DOHH2 (cell line): ENCODE results near the gene ACOX3.

Experiments
- H3F3A ChIP-seq: fragments of 200-600 bp; sonication (generic), shearing (Covaris generic); 2 replicates; pipeline ENCODE4 v1.6.0; 2016; ENCODE audit warnings: antibody characterized with exemption, mild to moderate bottlenecking; ENCODE audit not compliant: control insufficient read depth, insufficient read depth
- H3K27ac ChIP-seq: fragments of 200-600 bp; sonication (generic); 2 replicates; pipeline ENCODE4 v1.5.1; 2014; ENCODE audit warnings: low read depth, mild to moderate bottlenecking, low read length, moderate library complexity
- H3K27me3 ChIP-seq: fragments of 200-600 bp; sonication (generic); 2 replicates; pipeline ENCODE4 v1.6.1; 2014; ENCODE audit warnings: mild to moderate bottlenecking, low read length, mixed read lengths; ENCODE audit not compliant: control insufficient read depth
- H3K36me3 ChIP-seq: fragments of 200-600 bp; sonication (generic); 2 replicates; pipeline ENCODE4 v1.6.1; 2014; ENCODE audit warnings: mild to moderate bottlenecking, low read length, moderate library complexity, mixed read lengths; ENCODE audit not compliant: control insufficient read depth
- H3K4me1 ChIP-seq: fragments of 200-600 bp; sonication (generic); 2 replicates; pipeline ENCODE4 v1.6.1; 2014; ENCODE audit warnings: mild to moderate bottlenecking, low read length, mixed read lengths; ENCODE audit not compliant: control insufficient read depth
- H3K4me2 ChIP-seq: fragments of 200-600 bp; sonication (generic); 2 replicates; pipeline ENCODE4 v1.6.0; 2014; ENCODE audit warnings: mild to moderate bottlenecking, low read length, moderate library complexity
- H3K4me3 ChIP-seq: fragments of 200-600 bp; sonication (generic); 2 replicates; pipeline ENCODE4 v1.5.1; 2014; ENCODE audit warnings: mild to moderate bottlenecking, low read length, mixed read lengths
- H3K79me2 ChIP-seq: fragments of 200-600 bp; sonication (generic); 2 replicates; pipeline ENCODE4 v1.6.1; 2014; ENCODE audit warnings: mild to moderate bottlenecking, low read length, mixed read lengths; ENCODE audit not compliant: control insufficient read depth
- H3K9me2 ChIP-seq: fragments of 200-600 bp; sonication (generic); replicated peaks from 2 replicates; pipeline ENCODE4 v1.6.1; 2014; ENCODE audit warnings: mild to moderate bottlenecking, low read length, mixed read lengths; ENCODE audit not compliant: control insufficient read depth
- H3K9me3 ChIP-seq: fragments of 200-600 bp; sonication (generic); 2 replicates; pipeline ENCODE4 v1.6.1; 2014; ENCODE audit warnings: antibody characterized with exemption, low read length, mixed read lengths; ENCODE audit not compliant: control insufficient read depth, insufficient read depth
- H4K20me1 ChIP-seq: fragments of 200-600 bp; sonication (generic); 2 replicates; pipeline ENCODE4 v1.6.0; 2014; ENCODE audit warnings: low read depth, mild to moderate bottlenecking, antibody characterized with exemption, low read length, moderate library complexity; ENCODE audit not compliant: control insufficient read depth, insufficient read depth
- EZH2phosphoT487 ChIP-seq: fragments of 200-600 bp; sonication (generic); IDR thresholded peaks from 2 replicates; pipeline ENCODE4 v1.6.1; 2017; ENCODE audit warnings: borderline replicate concordance, mild to moderate bottlenecking, antibody characterized with exemption, low read length, moderate library complexity, mixed read lengths
- TF ChIP-seq, protein P1 (sequence below): fragments of 200-600 bp; sonication (generic); IDR thresholded peaks from one replicate; pipeline ENCODE4 v1.5.1; 2014; ENCODE audit warnings: antibody characterized with exemption, mild to moderate bottlenecking, low read depth, low read length; ENCODE audit not compliant: poor library complexity, severe bottlenecking

The ACOX3 gene

DNA sequence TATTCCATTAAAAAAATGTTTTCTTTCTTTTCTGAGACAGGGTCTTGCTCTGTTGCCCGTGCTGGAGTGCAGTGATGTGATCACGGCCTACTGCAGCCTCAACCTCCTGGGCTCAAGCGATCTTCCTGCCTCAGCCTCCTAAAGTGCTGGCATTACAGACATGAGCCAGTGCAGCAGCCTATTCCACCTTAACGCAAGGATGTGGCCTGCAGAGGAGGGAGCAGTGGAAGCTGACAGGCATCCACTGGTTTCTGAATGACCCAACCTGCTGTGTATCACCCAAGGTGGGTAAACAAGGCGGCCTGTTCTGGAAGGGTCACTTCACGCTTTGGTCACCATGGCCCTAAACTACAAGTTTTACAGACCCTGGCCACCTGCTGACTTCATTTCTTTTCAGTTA, 60.8 kb downstream of the ACOX3 start:
- H3K4me1 ChIP-seq: no peaks in the 10 kb centered on the region
- H3K4me2 ChIP-seq: no peak overlapping the region
- no peaks in the 10 kb centered on the region for H3K9me2 ChIP-seq
- TF ChIP-seq, protein P1, sequence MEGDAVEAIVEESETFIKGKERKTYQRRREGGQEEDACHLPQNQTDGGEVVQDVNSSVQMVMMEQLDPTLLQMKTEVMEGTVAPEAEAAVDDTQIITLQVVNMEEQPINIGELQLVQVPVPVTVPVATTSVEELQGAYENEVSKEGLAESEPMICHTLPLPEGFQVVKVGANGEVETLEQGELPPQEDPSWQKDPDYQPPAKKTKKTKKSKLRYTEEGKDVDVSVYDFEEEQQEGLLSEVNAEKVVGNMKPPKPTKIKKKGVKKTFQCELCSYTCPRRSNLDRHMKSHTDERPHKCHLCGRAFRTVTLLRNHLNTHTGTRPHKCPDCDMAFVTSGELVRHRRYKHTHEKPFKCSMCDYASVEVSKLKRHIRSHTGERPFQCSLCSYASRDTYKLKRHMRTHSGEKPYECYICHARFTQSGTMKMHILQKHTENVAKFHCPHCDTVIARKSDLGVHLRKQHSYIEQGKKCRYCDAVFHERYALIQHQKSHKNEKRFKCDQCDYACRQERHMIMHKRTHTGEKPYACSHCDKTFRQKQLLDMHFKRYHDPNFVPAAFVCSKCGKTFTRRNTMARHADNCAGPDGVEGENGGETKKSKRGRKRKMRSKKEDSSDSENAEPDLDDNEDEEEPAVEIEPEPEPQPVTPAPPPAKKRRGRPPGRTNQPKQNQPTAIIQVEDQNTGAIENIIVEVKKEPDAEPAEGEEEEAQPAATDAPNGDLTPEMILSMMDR: no peak
- TF ChIP-seq EZH2phosphoT487: no peak
- no peaks in the 10 kb centered on the region for H3K79me2 ChIP-seq
- H3K36me3 ChIP-seq: no peaks in the 10 kb centered on the region
- H3K9me3 ChIP-seq: no peaks in the 10 kb centered on the region
- H3K27ac ChIP-seq: no peak overlapping the region
- H3K27me3 ChIP-seq: no peaks in the 10 kb centered on the region
- no peaks in the 10 kb centered on the region for H4K20me1 ChIP-seq
- no peak overlapping the region for H3K4me3 ChIP-seq
- no peaks in the 10 kb centered on the region for H3F3A ChIP-seq

DNA sequence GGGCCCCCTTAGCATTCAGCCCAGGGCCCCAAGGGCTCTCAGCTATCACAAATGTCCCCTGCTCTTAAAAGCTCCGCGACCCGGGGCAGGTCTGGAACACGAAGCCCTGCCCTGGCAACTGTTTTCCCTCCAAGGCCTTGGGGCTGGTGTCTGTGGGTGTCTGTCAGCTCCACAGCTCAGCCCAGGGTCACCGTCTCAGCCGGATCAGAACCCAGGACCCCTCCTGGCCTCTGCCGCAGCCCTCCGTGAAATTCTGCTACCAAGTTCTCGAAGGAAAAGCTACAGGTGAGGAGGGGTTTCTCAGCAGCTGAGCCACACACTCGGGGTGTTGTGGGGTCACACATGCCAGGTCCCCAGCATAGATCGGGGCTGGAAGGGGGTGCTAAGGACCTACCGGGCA, 61.2 kb downstream of the ACOX3 start:
- Histone ChIP-seq H4K20me1 (no peaks in the 10 kb centered on the region), H3K4me2 (no peak overlapping the region), H3K9me3 (no peaks in the 10 kb centered on the region), H3K9me2 (no peaks in the 10 kb centered on the region), H3K4me3 (no peak overlapping the region), H3K27ac (no peak overlapping the region), H3K79me2 (no peaks in the 10 kb centered on the region), H3F3A (no peaks in the 10 kb centered on the region), H3K4me1 (no peaks in the 10 kb centered on the region), H3K27me3 (no peaks in the 10 kb centered on the region), H3K36me3 (no peaks in the 10 kb centered on the region)
- no peak for TF ChIP-seq EZH2phosphoT487
- TF ChIP-seq, protein P1: no peak

DNA sequence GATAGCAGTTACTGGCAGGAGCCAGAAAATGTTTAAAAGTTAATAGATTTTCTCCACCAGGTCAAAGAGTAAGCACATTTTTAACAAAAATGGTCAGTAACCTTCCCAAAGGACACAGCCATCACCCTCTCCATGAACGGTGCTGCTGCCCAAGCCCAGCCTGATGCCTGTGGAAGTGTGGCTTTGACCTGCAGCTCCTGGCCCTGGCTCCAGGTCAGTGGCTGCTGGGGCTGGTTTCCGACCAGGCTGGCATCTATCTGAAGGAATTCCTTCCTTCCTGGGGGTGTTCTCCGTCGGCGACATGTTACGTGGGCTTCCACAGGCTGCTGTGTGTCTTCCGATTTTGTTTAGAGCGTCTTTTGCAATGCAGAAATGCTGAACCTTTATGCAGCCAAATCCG, 61.7 kb downstream of the ACOX3 start:
- H3K27me3 ChIP-seq: no peaks in the 10 kb centered on the region
- H3K4me2 ChIP-seq: no peak overlapping the region
- no peaks in the 10 kb centered on the region for H3K9me2 ChIP-seq
- H3K27ac ChIP-seq: no peak overlapping the region
- no peaks in the 10 kb centered on the region for H3K79me2 ChIP-seq
- TF ChIP-seq EZH2phosphoT487: no peak
- TF ChIP-seq, protein P1: no peak
- no peaks in the 10 kb centered on the region for H3K4me1 ChIP-seq
- H3F3A ChIP-seq: no peaks in the 10 kb centered on the region
- H3K4me3 ChIP-seq: no peak overlapping the region
- no peaks in the 10 kb centered on the region for H4K20me1 ChIP-seq
- no peaks in the 10 kb centered on the region for H3K9me3 ChIP-seq
- no peaks in the 10 kb centered on the region for H3K36me3 ChIP-seq

DNA sequence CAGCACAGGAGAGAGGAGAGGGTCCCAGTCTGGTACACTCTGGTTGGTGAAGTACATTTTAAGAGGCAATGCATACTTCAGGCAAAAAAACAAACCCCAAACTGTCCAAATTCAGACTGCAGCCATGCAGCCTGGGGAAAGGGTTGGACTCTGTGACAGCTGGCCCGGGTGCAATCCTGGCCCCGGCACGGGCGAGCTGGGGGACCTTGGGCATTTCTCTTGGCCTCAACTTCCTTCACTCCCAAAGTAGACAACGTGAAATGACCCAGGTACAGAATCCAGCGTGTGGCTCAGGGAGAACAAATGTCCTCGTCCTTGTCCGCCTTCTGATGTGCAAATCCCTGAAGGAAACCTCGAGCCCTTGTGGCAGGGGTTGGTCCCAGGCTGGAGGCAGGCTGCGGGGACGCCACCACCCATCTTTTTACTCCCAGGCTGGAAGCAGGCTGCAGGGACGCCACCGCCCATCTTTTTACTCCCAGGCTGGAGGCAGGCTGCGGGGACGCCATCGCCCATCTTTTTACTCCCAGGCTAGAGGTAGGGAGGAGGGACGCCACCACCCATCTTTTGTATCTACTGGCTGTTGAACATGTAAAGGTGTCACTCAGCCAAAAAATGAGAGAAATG, 62.3 kb downstream of the ACOX3 start:
- H3F3A ChIP-seq: no peaks in the 10 kb centered on the region
- H3K79me2 ChIP-seq: no peaks in the 10 kb centered on the region
- no peaks in the 10 kb centered on the region for H3K36me3 ChIP-seq
- TF ChIP-seq, protein P1: no peak
- TF ChIP-seq EZH2phosphoT487: no peak
- no peaks in the 10 kb centered on the region for H3K27me3 ChIP-seq
- no peak overlapping the region for H3K4me2 ChIP-seq
- H3K27ac ChIP-seq: no peak overlapping the region
- H3K9me3 ChIP-seq: no peaks in the 10 kb centered on the region
- no peaks in the 10 kb centered on the region for H3K4me1 ChIP-seq
- no peaks in the 10 kb centered on the region for H4K20me1 ChIP-seq
- no peak overlapping the region for H3K4me3 ChIP-seq
- H3K9me2 ChIP-seq: no peaks in the 10 kb centered on the region
